Activated CD8-positive, alpha-beta memory T cell treated with anti-CD3 and anti-CD28 coated beads, Interleukin-2, amount 50 U/mL, for 48 hours (primary cell): Measurements from ENCODE around the gene SOAT1.
"Not testable (repeated sequence)": the region's sequence is repeated elsewhere in the genome, so short reads cannot be mapped to it uniquely, and the experiment has no call there.

ENCODE experiments used
- DNase-seq: peaks from one replicate; pipeline ENCODE4 v3.0.0-alpha.2; 2020

SOAT1 gene

GRCh38 chr1:179365342-179366092, 71.9 kb downstream of the SOAT1 start, which contains the start of gene AXDND1:
Gene AXDND1 (plus strand): TSS chr1:179365971. CDS start chr1:179366510, 539 bp downstream.
- peak; percentile 93 for DNase-seq

- no peak for DNase-seq
These were observed 72.7 kb downstream of the SOAT1 start for GRCh38 chr1:179366093-179366800.

- DNase-seq: no peak
These were observed 76.2 kb downstream of the SOAT1 start for GRCh38 chr1:179369751-179370341.

- no peak for DNase-seq
These were observed 78.6 kb downstream of the SOAT1 start for GRCh38 chr1:179372160-179372559.

- no peak for DNase-seq
These were observed 82.6 kb downstream of the SOAT1 start for GRCh38 chr1:179376223-179376622.

- no peak for DNase-seq
These were observed 86.7 kb downstream of the SOAT1 start for GRCh38 chr1:179380299-179380698.

GRCh38 chr1:179384027-179384426, 90.4 kb downstream of the SOAT1 start:
- no peak for DNase-seq

GRCh38 chr1:179385510-179385909, 91.9 kb downstream of the SOAT1 start:
- DNase-seq: no peak

- DNase-seq: no peak
These were observed 100.1 kb downstream of the SOAT1 start for GRCh38 chr1:179393721-179394120.

- DNase-seq: not testable (repeated sequence)
These were observed 105.8 kb downstream of the SOAT1 start for GRCh38 chr1:179399399-179399798.
